ENCODE results near the gene SEMA4D.

Gene SEMA4D

GRCh38 chr9:89427621-89428221, 70.2 kb downstream of the SEMA4D start:
- DNase-seq: no peak

- no peak for DNase-seq
These were observed 71.4 kb downstream of the SEMA4D start for GRCh38 chr9:89426384-89426961.

- DNase-seq: no peak
These were observed 72.0 kb downstream of the SEMA4D start for GRCh38 chr9:89425921-89426383.

- no peak for DNase-seq
These were observed 72.7 kb downstream of the SEMA4D start for GRCh38 chr9:89425024-89425805.

GRCh38 chr9:89422151-89422975, 75.5 kb downstream of the SEMA4D start:
- DNase-seq: no peak

GRCh38 chr9:89421595-89421994, 76.3 kb downstream of the SEMA4D start:
- no peak for DNase-seq

GRCh38 chr9:89420397-89421178, 77.3 kb downstream of the SEMA4D start:
- DNase-seq: no peak

GRCh38 chr9:89419978-89420394, 77.9 kb downstream of the SEMA4D start:
- no peak for DNase-seq

GRCh38 chr9:89418882-89419640, 78.9 kb downstream of the SEMA4D start:
- DNase-seq: no peak

- DNase-seq: no peak
These were observed 79.5 kb downstream of the SEMA4D start for GRCh38 chr9:89418474-89418845.

GRCh38 chr9:89417832-89418473, 80.0 kb downstream of the SEMA4D start:
- no peak for DNase-seq

- DNase-seq: no peak
These were observed 83.1 kb downstream of the SEMA4D start for GRCh38 chr9:89414670-89415324.

GRCh38 chr9:89413963-89414638, 83.8 kb downstream of the SEMA4D start:
- no peak for DNase-seq

- DNase-seq: no peak
These were observed 85.0 kb downstream of the SEMA4D start for GRCh38 chr9:89412951-89413350.

GRCh38 chr9:89412541-89412940, 85.4 kb downstream of the SEMA4D start:
- no peak for DNase-seq

- no peak for DNase-seq
These were observed 86.2 kb downstream of the SEMA4D start for GRCh38 chr9:89411759-89412158.

- no peak for DNase-seq
These were observed 87.1 kb downstream of the SEMA4D start for GRCh38 chr9:89410641-89411350.

GRCh38 chr9:89410022-89410421, 87.9 kb downstream of the SEMA4D start:
- no peak for DNase-seq

- DNase-seq: no peak
These were observed 88.4 kb downstream of the SEMA4D start for GRCh38 chr9:89409466-89409865.
